ENCODE measurements around the gene ANKS1B. TPM values are rescaled to one million over a fixed set of nuclear protein-coding genes. Genes with fewer than 3 reads are reported as not detected.

ANKS1B gene
- total RNA-seq, 1 experiment from 2014 or later = 0.54 TPM

DNA sequence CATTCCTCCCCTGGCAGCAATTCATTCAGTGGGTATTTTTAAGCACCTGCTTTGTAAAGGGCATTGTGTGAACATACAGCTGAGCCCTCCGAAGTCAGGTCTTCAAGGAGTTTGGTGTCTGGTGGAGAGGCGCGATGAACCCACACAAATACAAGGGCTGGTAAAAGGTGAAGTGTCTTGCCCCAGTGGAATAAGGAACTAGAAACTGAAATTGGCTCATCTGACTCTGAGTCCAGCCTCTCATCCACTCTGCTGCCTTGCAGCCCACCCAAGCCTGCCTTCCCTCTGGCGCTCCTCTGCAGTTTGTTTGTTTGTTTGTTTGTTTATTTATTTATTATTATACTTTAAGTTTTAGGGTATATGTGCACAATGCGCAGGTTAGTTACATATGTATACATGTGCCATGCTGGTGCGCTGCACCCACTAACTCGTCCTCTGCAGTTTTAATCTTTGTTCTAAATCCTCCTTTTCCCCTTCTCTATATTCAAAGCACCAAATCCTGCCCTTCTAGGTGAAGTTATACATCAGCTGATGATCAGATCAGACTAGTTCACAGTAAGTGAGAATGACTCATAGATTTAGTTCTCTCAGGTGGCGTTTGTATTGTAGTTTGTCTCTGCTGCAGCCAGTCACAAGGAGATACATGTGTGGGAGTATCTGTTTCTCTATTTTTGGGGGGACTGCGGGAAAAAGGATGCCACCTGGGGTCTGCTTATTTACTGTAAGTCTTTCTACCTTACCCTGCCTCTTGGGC is 945.2 kb downstream of the ANKS1B start:
- H3K9ac ChIP-seq (ENCODE audit: low read length) = no peak overlapping the region
- peaks cover 28% of the 10 kb centered on the region for H3K27me3 ChIP-seq (ENCODE audit: insufficient read depth, low read length)
- H3K4me2 ChIP-seq (ENCODE audit: low read length) = no peak overlapping the region
- H3K9me2 ChIP-seq (ENCODE audit: insufficient read depth) = no peaks in the 10 kb centered on the region
- RAD21 ChIA-PET (ENCODE audit: low non-redundant PET in 1 of 2, low total read pairs in 2 of 2, uncharacterized antibody in 2 of 2, unreplicated experiment in 2 of 2) = no interaction called here
- H3K27ac ChIP-seq (ENCODE audit: low read depth, low read length) = no peak overlapping the region
- POLR2A ChIA-PET = no interaction called here
- intact Hi-C loops (cut with micrococcal nuclease) = loop anchor here (5.0 kb wide), 1 partner anchor 348 kb away; no protein-coding TSS in a partner anchor
- no peaks in the 10 kb centered on the region for H3K4me1 ChIP-seq (ENCODE audit: control insufficient read depth in 1 of 2, insufficient read depth in 2 of 2, low read length in 2 of 2)
- no peaks in the 10 kb centered on the region for H4K20me1 ChIP-seq (ENCODE audit: insufficient read depth)
- H3K36me3 ChIP-seq (ENCODE audit: control insufficient read depth in 1 of 2, insufficient read depth in 2 of 2, low read length in 2 of 2) = no peaks in the 10 kb centered on the region
- CTCF ChIA-PET = no interaction called here
- H3K79me2 ChIP-seq (ENCODE audit: insufficient read depth, low read length) = no peaks in the 10 kb centered on the region
- H2AFZ ChIP-seq (ENCODE audit: low read depth, low read length, poor library complexity, severe bottlenecking) = no peak overlapping the region
- ATAC-seq = no peak
- no peak for DNase-seq (ENCODE audit: low read depth, low spot score)
- TF ChIP-seq SRF (IDR thresholded peaks at IDR 0.05; ENCODE audit: low read depth) (no peak), CBX3 (IDR thresholded peaks at IDR 0.05; ENCODE audit: low read depth) (no peak), EGR1 (IDR thresholded peaks at IDR 0.05; ENCODE audit: low read depth) (no peak), ZNF274 (IDR thresholded peaks at IDR 0.05; ENCODE audit: low read depth, low read length) (no peak), ELF1 (IDR thresholded peaks at IDR 0.05; ENCODE audit: borderline replicate concordance, low read depth) (no peak), EZH2phosphoT487 (IDR thresholded peaks at IDR 0.05; ENCODE audit: borderline replicate concordance) (no peak), TCF7L2 (IDR thresholded peaks at IDR 0.05; ENCODE audit: borderline replicate concordance, extremely low read depth, insufficient read depth, insufficient read length) (no peak), CTCF (IDR thresholded peaks at IDR 0.05 in 2 of 3, conservative IDR thresholded peaks at IDR 0.05 in 1 of 3; ENCODE audit: borderline replicate concordance in 1 of 3, insufficient read depth in 1 of 3, low read depth in 2 of 3, low read length in 2 of 3) (no peak), POLR2AphosphoS5 (IDR thresholded peaks at IDR 0.05; ENCODE audit: low read depth, low read length) (no peak), JUND (IDR thresholded peaks at IDR 0.05) (no peak), POLR2A (IDR thresholded peaks at IDR 0.05; ENCODE audit: borderline replicate concordance, extremely low read depth, insufficient read depth, insufficient read length) (no peak), ZFX (IDR thresholded peaks at IDR 0.05) (no peak), YY1 (IDR thresholded peaks at IDR 0.05; ENCODE audit: extremely low read depth, insufficient replicate concordance, low read depth, low read length) (no peak), CEBPB (IDR thresholded peaks at IDR 0.05; ENCODE audit: low read depth) (no peak), ZBTB33 (IDR thresholded peaks at IDR 0.05; ENCODE audit: extremely low read depth, insufficient replicate concordance, low read length) (no peak), REST (IDR thresholded peaks at IDR 0.05; ENCODE audit: low read depth) (no peak), FOSL1 (IDR thresholded peaks at IDR 0.05; ENCODE audit: low read depth) (no peak), EZH2 (IDR thresholded peaks at IDR 0.05) (no peak)
- TF ChIP-seq, protein P1, sequence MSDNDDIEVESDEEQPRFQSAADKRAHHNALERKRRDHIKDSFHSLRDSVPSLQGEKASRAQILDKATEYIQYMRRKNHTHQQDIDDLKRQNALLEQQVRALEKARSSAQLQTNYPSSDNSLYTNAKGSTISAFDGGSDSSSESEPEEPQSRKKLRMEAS (IDR thresholded peaks at IDR 0.05) = no peak
- TF ChIP-seq, protein P2, sequence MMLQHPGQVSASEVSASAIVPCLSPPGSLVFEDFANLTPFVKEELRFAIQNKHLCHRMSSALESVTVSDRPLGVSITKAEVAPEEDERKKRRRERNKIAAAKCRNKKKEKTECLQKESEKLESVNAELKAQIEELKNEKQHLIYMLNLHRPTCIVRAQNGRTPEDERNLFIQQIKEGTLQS (IDR thresholded peaks at IDR 0.05) = no peak
- H3K9me3 ChIP-seq (ENCODE audit: control insufficient read depth in 1 of 2, insufficient read depth in 1 of 2, low read depth in 1 of 2, low read length in 2 of 2) = no peaks in the 10 kb centered on the region
- no peak overlapping the region for H3K4me3 ChIP-seq (replicated peaks in 1 of 2; ENCODE audit: low read depth in 1 of 2, low read length in 2 of 2)
- BruUV-seq (replicated peaks) = no TSS peak

All from HCT116 (cell line).